ENCODE data around the gene SELENOV.
A peak's percentile ranks its signal among the peaks of the same experiment; 100 is the strongest.

SELENOV gene

GRCh38 chr19:39516270-39516669 is 1.3 kb downstream of the SELENOV start:
- H3K9me3 ChIP-seq (ENCODE audit: insufficient read depth, low read depth, low read length) = peaks cover 2% of the 10 kb centered on the region
- peak overlapping the region; percentile 52 for H3K4ac ChIP-seq (ENCODE audit: low read depth, low read length)
- H3K79me1 ChIP-seq (ENCODE audit: low read length) = peaks cover 18% of the 10 kb centered on the region
- peaks cover 10 to 27% of the 10 kb centered on the region in 2 experiments for H3K4me1 ChIP-seq (ENCODE audit: control insufficient read depth in 1 of 2, insufficient read depth in 2 of 2, low read length in 2 of 2)
- peaks cover 10% of the 10 kb centered on the region for H3K27me3 ChIP-seq (ENCODE audit: insufficient read depth, low read length)
- peak overlapping the region; percentile 55 for H2BK120ac ChIP-seq (ENCODE audit: insufficient read depth, low read length, poor library complexity)
- H3K4me2 ChIP-seq (ENCODE audit: low read length) = peak overlapping the region; percentile 77
- no peak for DNase-seq
- peaks cover 11% of the 10 kb centered on the region for H3K79me2 ChIP-seq (ENCODE audit: control insufficient read depth, insufficient read depth, low read length, poor library complexity)
- peak overlapping the region; percentile 22 for H3K9ac ChIP-seq (ENCODE audit: low read length)
- H2AK5ac ChIP-seq (ENCODE audit: low read length) = no peak overlapping the region
- H2BK5ac ChIP-seq (ENCODE audit: low read depth, low read length, poor library complexity) = no peak overlapping the region
- no CpG with 5 or more reads among the region's 6 CpGs for WGBS (ENCODE audit: extremely low coverage, insufficient coverage, insufficient read length)
- peak overlapping the region; percentile 51 for H2AFZ ChIP-seq (ENCODE audit: insufficient read depth, low read length, poor library complexity)
- H3K36me3 ChIP-seq (ENCODE audit: control insufficient read depth in 1 of 2, insufficient read depth in 2 of 2, low read length in 2 of 2) = no peaks in the 10 kb centered on the region
- no peak overlapping the region for H3K27ac ChIP-seq (ENCODE audit: low read depth, low read length)
- peak overlapping the region; percentile 75 for H4K91ac ChIP-seq (ENCODE audit: low read depth, low read length)
- peak overlapping the region; percentile 49 for H4K12ac ChIP-seq (ENCODE audit: low read depth, low read length)
- no peak overlapping the region for H3K23ac ChIP-seq (ENCODE audit: low read length)
- peak overlapping the region; percentile 68 for H3K18ac ChIP-seq (ENCODE audit: low read length)
- H4K8ac ChIP-seq (ENCODE audit: low read depth, low read length) = peak overlapping the region; percentile 66
- peak overlapping the region; percentile 73 for H3K4me3 ChIP-seq (ENCODE audit: low read depth, low read length)
- peak overlapping the region; percentile 54 for H2BK12ac ChIP-seq (ENCODE audit: low read length)
- peak overlapping the region; percentile 35 for H3K14ac ChIP-seq (ENCODE audit: low read length)

GRCh38 chr19:39517432-39517831 is 2.5 kb downstream of the SELENOV start:
- no peak overlapping the region for H3K4ac ChIP-seq (ENCODE audit: low read depth, low read length)
- H3K79me2 ChIP-seq (ENCODE audit: control insufficient read depth, insufficient read depth, low read length, poor library complexity) = peaks cover 11% of the 10 kb centered on the region
- H3K18ac ChIP-seq (ENCODE audit: low read length) = no peak overlapping the region
- H3K9me3 ChIP-seq (ENCODE audit: insufficient read depth, low read depth, low read length) = peaks cover 2% of the 10 kb centered on the region
- H3K27ac ChIP-seq (ENCODE audit: low read depth, low read length) = no peak overlapping the region
- WGBS (ENCODE audit: extremely low coverage, insufficient coverage, insufficient read length) = no CpG with 5 or more reads among the region's 3 CpGs
- DNase-seq = no peak
- no peak overlapping the region for H2AFZ ChIP-seq (ENCODE audit: insufficient read depth, low read length, poor library complexity)
- H2AK5ac ChIP-seq (ENCODE audit: low read length) = no peak overlapping the region
- peaks cover 10% of the 10 kb centered on the region for H3K27me3 ChIP-seq (ENCODE audit: insufficient read depth, low read length)
- no peak overlapping the region for H4K91ac ChIP-seq (ENCODE audit: low read depth, low read length)
- H2BK12ac ChIP-seq (ENCODE audit: low read length) = no peak overlapping the region
- no peak overlapping the region for H3K14ac ChIP-seq (ENCODE audit: low read length)
- peaks cover 10 to 27% of the 10 kb centered on the region in 2 experiments for H3K4me1 ChIP-seq (ENCODE audit: control insufficient read depth in 1 of 2, insufficient read depth in 2 of 2, low read length in 2 of 2)
- no peak overlapping the region for H3K4me2 ChIP-seq (ENCODE audit: low read length)
- peaks cover 18% of the 10 kb centered on the region for H3K79me1 ChIP-seq (ENCODE audit: low read length)
- no peak overlapping the region for H4K12ac ChIP-seq (ENCODE audit: low read depth, low read length)
- H3K36me3 ChIP-seq (ENCODE audit: control insufficient read depth in 1 of 2, insufficient read depth in 2 of 2, low read length in 2 of 2) = no peaks in the 10 kb centered on the region
- H2BK5ac ChIP-seq (ENCODE audit: low read depth, low read length, poor library complexity) = no peak overlapping the region
- H3K4me3 ChIP-seq (ENCODE audit: low read depth, low read length) = no peak overlapping the region
- H4K8ac ChIP-seq (ENCODE audit: low read depth, low read length) = no peak overlapping the region
- H2BK120ac ChIP-seq (ENCODE audit: insufficient read depth, low read length, poor library complexity) = no peak overlapping the region
- H3K9ac ChIP-seq (ENCODE audit: low read length) = no peak overlapping the region
- no peak overlapping the region for H3K23ac ChIP-seq (ENCODE audit: low read length)

- H3K36me3 ChIP-seq (ENCODE audit: control insufficient read depth in 1 of 2, insufficient read depth in 2 of 2, low read length in 2 of 2) = no peaks in the 10 kb centered on the region
- H4K8ac ChIP-seq (ENCODE audit: low read depth, low read length) = peak overlapping the region; percentile 58
- H3K27ac ChIP-seq (ENCODE audit: low read depth, low read length) = peak overlapping the region; percentile 36
- no peak for DNase-seq
- peaks cover 10% of the 10 kb centered on the region for H3K27me3 ChIP-seq (ENCODE audit: insufficient read depth, low read length)
- H2BK5ac ChIP-seq (ENCODE audit: low read depth, low read length, poor library complexity) = no peak overlapping the region
- peaks cover 18% of the 10 kb centered on the region for H3K79me1 ChIP-seq (ENCODE audit: low read length)
- WGBS (ENCODE audit: extremely low coverage, insufficient coverage, insufficient read length) = no CpG with 5 or more reads among the region's 5 CpGs
- H4K12ac ChIP-seq (ENCODE audit: low read depth, low read length) = no peak overlapping the region
- no peak overlapping the region for H3K9ac ChIP-seq (ENCODE audit: low read length)
- H3K4me3 ChIP-seq (ENCODE audit: low read depth, low read length) = no peak overlapping the region
- peaks cover 11% of the 10 kb centered on the region for H3K79me2 ChIP-seq (ENCODE audit: control insufficient read depth, insufficient read depth, low read length, poor library complexity)
- H3K4me2 ChIP-seq (ENCODE audit: low read length) = peak overlapping the region; percentile 43
- H3K4me1 ChIP-seq (ENCODE audit: control insufficient read depth in 1 of 2, insufficient read depth in 2 of 2, low read length in 2 of 2) = peaks cover 10 to 27% of the 10 kb centered on the region in 2 experiments
- H4K91ac ChIP-seq (ENCODE audit: low read depth, low read length) = peak overlapping the region; percentile 59
- H3K4ac ChIP-seq (ENCODE audit: low read depth, low read length) = no peak overlapping the region
- peak overlapping the region; percentile 40 for H3K14ac ChIP-seq (ENCODE audit: low read length)
- no peak overlapping the region for H2AFZ ChIP-seq (ENCODE audit: insufficient read depth, low read length, poor library complexity)
- no peak overlapping the region for H2BK120ac ChIP-seq (ENCODE audit: insufficient read depth, low read length, poor library complexity)
- H3K9me3 ChIP-seq (ENCODE audit: insufficient read depth, low read depth, low read length) = peaks cover 2% of the 10 kb centered on the region
- no peak overlapping the region for H3K23ac ChIP-seq (ENCODE audit: low read length)
- H2BK12ac ChIP-seq (ENCODE audit: low read length) = peak overlapping the region; percentile 27
- no peak overlapping the region for H2AK5ac ChIP-seq (ENCODE audit: low read length)
- no peak overlapping the region for H3K18ac ChIP-seq (ENCODE audit: low read length)
These were observed 3.5 kb downstream of the SELENOV start for GRCh38 chr19:39518458-39518857.

- DNase-seq = no peak
- WGBS (ENCODE audit: extremely low coverage, insufficient coverage, insufficient read length) = no CpG with 5 or more reads among the region's 9 CpGs
- no peak overlapping the region for H2BK5ac ChIP-seq (ENCODE audit: low read depth, low read length, poor library complexity)
- no peak overlapping the region for H3K4me3 ChIP-seq (ENCODE audit: low read depth, low read length)
- peaks cover 2% of the 10 kb centered on the region for H3K9me3 ChIP-seq (ENCODE audit: insufficient read depth, low read depth, low read length)
- peak overlapping the region; percentile 27 for H2BK12ac ChIP-seq (ENCODE audit: low read length)
- peak overlapping the region; percentile 59 for H4K91ac ChIP-seq (ENCODE audit: low read depth, low read length)
- H3K36me3 ChIP-seq (ENCODE audit: control insufficient read depth in 1 of 2, insufficient read depth in 2 of 2, low read length in 2 of 2) = no peaks in the 10 kb centered on the region
- peaks cover 10 to 27% of the 10 kb centered on the region in 2 experiments for H3K4me1 ChIP-seq (ENCODE audit: control insufficient read depth in 1 of 2, insufficient read depth in 2 of 2, low read length in 2 of 2)
- peaks cover 18% of the 10 kb centered on the region for H3K79me1 ChIP-seq (ENCODE audit: low read length)
- H3K9ac ChIP-seq (ENCODE audit: low read length) = no peak overlapping the region
- no peak overlapping the region for H3K18ac ChIP-seq (ENCODE audit: low read length)
- H3K23ac ChIP-seq (ENCODE audit: low read length) = no peak overlapping the region
- peaks cover 11% of the 10 kb centered on the region for H3K79me2 ChIP-seq (ENCODE audit: control insufficient read depth, insufficient read depth, low read length, poor library complexity)
- peaks cover 10% of the 10 kb centered on the region for H3K27me3 ChIP-seq (ENCODE audit: insufficient read depth, low read length)
- H3K14ac ChIP-seq (ENCODE audit: low read length) = peak overlapping the region; percentile 40
- peak overlapping the region; percentile 66 for H4K12ac ChIP-seq (ENCODE audit: low read depth, low read length)
- H2BK120ac ChIP-seq (ENCODE audit: insufficient read depth, low read length, poor library complexity) = no peak overlapping the region
- H4K8ac ChIP-seq (ENCODE audit: low read depth, low read length) = peak overlapping the region; percentile 58
- H3K4ac ChIP-seq (ENCODE audit: low read depth, low read length) = no peak overlapping the region
- peak overlapping the region; percentile 43 for H3K4me2 ChIP-seq (ENCODE audit: low read length)
- H2AK5ac ChIP-seq (ENCODE audit: low read length) = peak overlapping the region; percentile 39
- H2AFZ ChIP-seq (ENCODE audit: insufficient read depth, low read length, poor library complexity) = no peak overlapping the region
- H3K27ac ChIP-seq (ENCODE audit: low read depth, low read length) = peak overlapping the region; percentile 36
These were observed 4.0 kb downstream of the SELENOV start for GRCh38 chr19:39518975-39519374.

All from trophoblast cell (in vitro differentiated cells and primary cell).